H9 (cell line): Measurements from ENCODE around the gene GABBR2. TPM values are rescaled to one million over a fixed set of nuclear protein-coding genes. Genes with fewer than 3 reads are reported as not detected.

Experiments used
- DNase-seq: peaks from one replicate; pipeline ENCODE4 v3.0.0-alpha.2; 2017
- H2AFZ ChIP-seq: one replicate; pipeline ENCODE4 v1.6.1; 2013; ENCODE audit warnings: mild to moderate bottlenecking, low read length, control low read depth, moderate library complexity
- H2AK5ac ChIP-seq: 2 replicates; pipeline ENCODE4 v1.6.1; 2013; ENCODE audit warnings: low read length, control low read depth, mixed read lengths; ENCODE audit not compliant: insufficient read length
- H2BK120ac ChIP-seq: one replicate; pipeline ENCODE4 v1.6.1; 2013; ENCODE audit warnings: low read depth, mild to moderate bottlenecking, low read length, control low read depth, inconsistent platforms; ENCODE audit not compliant: poor library complexity, severe bottlenecking
- H2BK12ac ChIP-seq: 2 replicates; pipeline ENCODE4 v1.6.1; 2013; ENCODE audit warnings: low read length, control low read depth, mixed read lengths, low read depth; ENCODE audit not compliant: insufficient read length
- H2BK15ac ChIP-seq: 2 replicates; pipeline ENCODE4 v1.6.1; 2013; ENCODE audit warnings: low read depth, low read length, control low read depth
- H2BK20ac ChIP-seq: one replicate; pipeline ENCODE4 v1.6.1; 2013; ENCODE audit warnings: low read depth, mild to moderate bottlenecking, low read length, control low read depth, inconsistent platforms; ENCODE audit not compliant: poor library complexity, severe bottlenecking
- H2BK5ac ChIP-seq: 2 replicates; pipeline ENCODE4 v1.6.1; 2013; ENCODE audit warnings: low read length, control low read depth, mixed read lengths; ENCODE audit not compliant: insufficient read length
- H3K14ac ChIP-seq: 2 replicates; pipeline ENCODE4 v1.6.1; 2013; ENCODE audit warnings: low read length, control low read depth; ENCODE audit not compliant: insufficient read depth
- H3K18ac ChIP-seq: 2 replicates; pipeline ENCODE4 v1.6.1; 2013; ENCODE audit warnings: low read depth, mild to moderate bottlenecking, mixed read lengths, low read length, control low read depth; ENCODE audit not compliant: insufficient read length
- H3K23ac ChIP-seq: 2 replicates; pipeline ENCODE4 v1.6.1; 2013; ENCODE audit warnings: low read length, control low read depth, mixed read lengths, low read depth; ENCODE audit not compliant: insufficient read length
- H3K23me2 ChIP-seq: 2 replicates; pipeline ENCODE4 v1.6.1; 2013; ENCODE audit warnings: low read depth, mild to moderate bottlenecking, mixed read lengths, low read length, control low read depth; ENCODE audit not compliant: insufficient read length, poor library complexity, severe bottlenecking
- H3K27ac ChIP-seq: 2 replicates; pipeline ENCODE4 v1.5.1; 2013; ENCODE audit warnings: low read length, control low read depth, mixed read lengths, low read depth; ENCODE audit not compliant: insufficient read length
- H3K27me3 ChIP-seq: 2 replicates; pipeline ENCODE4 v1.6.1; 2013; ENCODE audit warnings: low read length, control low read depth, inconsistent platforms; ENCODE audit not compliant: insufficient read depth
- H3K4ac ChIP-seq: 2 replicates; pipeline ENCODE4 v1.6.1; 2013; ENCODE audit warnings: low read depth, mild to moderate bottlenecking, control low read depth, inconsistent platforms, low read length, moderate library complexity
- H3K4me1 ChIP-seq: 2 replicates; pipeline ENCODE4 v1.6.1; 2013; ENCODE audit warnings: low read length, control low read depth, inconsistent platforms; ENCODE audit not compliant: insufficient read depth
- H3K4me2 ChIP-seq: 2 replicates; pipeline ENCODE4 v1.6.1; 2013; ENCODE audit warnings: low read length, control low read depth, mixed read lengths; ENCODE audit not compliant: insufficient read length, insufficient read depth
- H3K56ac ChIP-seq: 2 replicates; pipeline ENCODE4 v1.6.1; 2013; ENCODE audit warnings: low read depth, mild to moderate bottlenecking, mixed read lengths, low read length, control low read depth; ENCODE audit not compliant: insufficient read length
- H3K79me1 ChIP-seq: 2 replicates; pipeline ENCODE4 v1.6.1; 2013; ENCODE audit warnings: low read depth, mild to moderate bottlenecking, moderate library complexity, low read length, control low read depth, inconsistent platforms; ENCODE audit not compliant: insufficient read depth, poor library complexity, severe bottlenecking
- H3K79me2 ChIP-seq: 2 replicates; pipeline ENCODE4 v1.6.1; 2013; ENCODE audit warnings: low read length, control low read depth, inconsistent platforms; ENCODE audit not compliant: insufficient read depth
- H3K9ac ChIP-seq: 2 replicates; pipeline ENCODE4 v1.6.1; 2013; ENCODE audit warnings: low read length, control low read depth, mixed read lengths; ENCODE audit not compliant: insufficient read length; ENCODE audit errors: extremely low read depth
- H3K9me3 ChIP-seq: one replicate; pipeline ENCODE4 v1.6.1; 2013; ENCODE audit warnings: low read depth, low read length, inconsistent platforms; ENCODE audit not compliant: control insufficient read depth
- H3T11ph ChIP-seq: one replicate; pipeline ENCODE4 v1.6.1; 2013; ENCODE audit warnings: mild to moderate bottlenecking, low read length, control low read depth, inconsistent platforms
- H4K20me1 ChIP-seq: one replicate; pipeline ENCODE4 v1.6.1; 2013; ENCODE audit not compliant: control insufficient read depth, insufficient read length, insufficient read depth
- H4K5ac ChIP-seq: 2 replicates; pipeline ENCODE4 v1.6.1; 2013; ENCODE audit warnings: low read depth, mild to moderate bottlenecking, mixed read lengths, low read length, control low read depth; ENCODE audit not compliant: insufficient read length
- H4K8ac ChIP-seq: replicated peaks from 2 replicates; pipeline ENCODE4 v1.6.1; 2013; ENCODE audit warnings: low read length, control low read depth, mixed read lengths, low read depth; ENCODE audit not compliant: insufficient read length
- H4K91ac ChIP-seq: 2 replicates; pipeline ENCODE4 v1.6.1; 2013; ENCODE audit warnings: low read depth, mild to moderate bottlenecking, moderate library complexity, mixed read lengths, low read length, control low read depth; ENCODE audit not compliant: insufficient read length
- H3K27ac Mint-ChIP-seq, 3 experiments: 2 replicates in 2 of 3; 3 replicates in 1 of 3; pipeline ENCODE4 v1.8.0; 2020 to 2021; ENCODE audit warnings: mixed read lengths in 3 of 3, mild to moderate bottlenecking in 1 of 3, moderate library complexity in 1 of 3
- H3K27me3 Mint-ChIP-seq: 2 replicates; pipeline ENCODE4 v1.8.0; 2021; ENCODE audit warnings: low read depth, mild to moderate bottlenecking, moderate library complexity, mixed read lengths
- H3K36me3 Mint-ChIP-seq, 3 experiments: 2 replicates in 2 of 3; 3 replicates in 1 of 3; pipeline ENCODE4 v1.8.0; 2020 to 2021; ENCODE audit warnings: low read depth in 3 of 3, mixed read lengths in 3 of 3; ENCODE audit not compliant: insufficient read depth in 1 of 3
- H3K4me1 Mint-ChIP-seq, 2 experiments: 2 replicates each; pipeline ENCODE4 v1.8.0; 2020; ENCODE audit warnings: mixed read lengths in 2 of 2
- H3K4me3 Mint-ChIP-seq, 2 experiments: 2 replicates in 1 of 2; 3 replicates in 1 of 2; pipeline ENCODE4 v1.8.0; 2020 to 2021; ENCODE audit warnings: mild to moderate bottlenecking in 2 of 2, mixed read lengths in 2 of 2, moderate library complexity in 1 of 2
- H3K9me3 Mint-ChIP-seq, 2 experiments: 2 replicates in 1 of 2; 3 replicates in 1 of 2; pipeline ENCODE4 v1.8.0; 2020; ENCODE audit warnings: mild to moderate bottlenecking in 2 of 2, mixed read lengths in 2 of 2, moderate library complexity in 1 of 2
- WGBS: extraction: QIAGEN DNeasy Blood & Tissue Kit; methylation state at CpG from one replicate; pipeline ENCODE4 v1.1.7; 2013; ENCODE audit warnings: missing lambda C conversion rate, low lambda C conversion rate, mixed read lengths; ENCODE audit not compliant: insufficient read length; ENCODE audit errors: extremely low coverage; 5-methylcytosine and 5-hydroxymethylcytosine counted together
- total RNA-seq: library from RNA; stranded (reverse); gene quantifications from 2 replicates; pipeline ENCODE4 v1.2.1, GENCODE V29; 2021
- TF ChIP-seq, protein P1 (sequence below): fragments of 200-600 bp; sonication (generic); conservative IDR thresholded peaks from 3 replicates; pipeline ENCODE4 v1.8.0; 2021; ENCODE audit warnings: antibody characterized with exemption, mild to moderate bottlenecking

GABBR2 gene
- total RNA-seq, 1 experiment from 2014 or later, result 0.66 TPM

- H4K5ac ChIP-seq, result no peak overlapping the region
- no peaks in the 10 kb centered on the region for H4K20me1 ChIP-seq
- no peaks in the 10 kb centered on the region; the same call in 1 of the 2 replicates for H3K27me3 ChIP-seq
- no peak overlapping the region for H3K56ac ChIP-seq
- H2BK20ac ChIP-seq, result no peak overlapping the region
- H3K4ac ChIP-seq, result no peak overlapping the region
- H2BK5ac ChIP-seq, result no peak overlapping the region
- Mint-ChIP-seq H3K9me3 (peaks cover 9 to 10% of the 10 kb centered on the region in 2 experiments), H3K27me3 (peaks cover 32% of the 10 kb centered on the region), H3K4me1 (peaks cover 35 to 37% of the 10 kb centered on the region in 2 experiments), H3K36me3 (peaks cover 0 to 11% (median 7%) of the 10 kb centered on the region in 3 experiments; a peak in 6 of 7 replicates), H3K4me3 (no peak overlapping the region; a peak in 1 of 5 replicates), H3K27ac (peak overlapping the region in 1 of 3 experiments; percentile 63; a peak in 3 of 7 replicates)
- no peak overlapping the region for H3K4me2 ChIP-seq
- H2BK15ac ChIP-seq, result no peak overlapping the region
- H4K8ac ChIP-seq, result no peak overlapping the region
- no peak overlapping the region for H3K14ac ChIP-seq
- H3K9me3 ChIP-seq, result peaks cover 4% of the 10 kb centered on the region
- H3K9ac ChIP-seq, result no peak overlapping the region
- H2AK5ac ChIP-seq, result no peak overlapping the region
- H2BK12ac ChIP-seq, result no peak overlapping the region
- no peak overlapping the region for H3K23ac ChIP-seq
- H3T11ph ChIP-seq, result no peak overlapping the region
- no peak overlapping the region for H3K27ac ChIP-seq
- DNase-seq, result peak; percentile 60
- no peak overlapping the region for H4K91ac ChIP-seq
- peaks cover 19% of the 10 kb centered on the region for H3K4me1 ChIP-seq
- no peaks in the 10 kb centered on the region for H3K79me2 ChIP-seq
- no peak overlapping the region for H2BK120ac ChIP-seq
- H3K18ac ChIP-seq, result peak overlapping the region; percentile 24
- TF ChIP-seq, protein P1, sequence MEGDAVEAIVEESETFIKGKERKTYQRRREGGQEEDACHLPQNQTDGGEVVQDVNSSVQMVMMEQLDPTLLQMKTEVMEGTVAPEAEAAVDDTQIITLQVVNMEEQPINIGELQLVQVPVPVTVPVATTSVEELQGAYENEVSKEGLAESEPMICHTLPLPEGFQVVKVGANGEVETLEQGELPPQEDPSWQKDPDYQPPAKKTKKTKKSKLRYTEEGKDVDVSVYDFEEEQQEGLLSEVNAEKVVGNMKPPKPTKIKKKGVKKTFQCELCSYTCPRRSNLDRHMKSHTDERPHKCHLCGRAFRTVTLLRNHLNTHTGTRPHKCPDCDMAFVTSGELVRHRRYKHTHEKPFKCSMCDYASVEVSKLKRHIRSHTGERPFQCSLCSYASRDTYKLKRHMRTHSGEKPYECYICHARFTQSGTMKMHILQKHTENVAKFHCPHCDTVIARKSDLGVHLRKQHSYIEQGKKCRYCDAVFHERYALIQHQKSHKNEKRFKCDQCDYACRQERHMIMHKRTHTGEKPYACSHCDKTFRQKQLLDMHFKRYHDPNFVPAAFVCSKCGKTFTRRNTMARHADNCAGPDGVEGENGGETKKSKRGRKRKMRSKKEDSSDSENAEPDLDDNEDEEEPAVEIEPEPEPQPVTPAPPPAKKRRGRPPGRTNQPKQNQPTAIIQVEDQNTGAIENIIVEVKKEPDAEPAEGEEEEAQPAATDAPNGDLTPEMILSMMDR, result no peak
- no peak overlapping the region for H2AFZ ChIP-seq
- no peaks in the 10 kb centered on the region for H3K23me2 ChIP-seq
- no CpG with 5 or more reads among the region's 5 CpGs for whole genome bisulfite sequencing
- no peaks in the 10 kb centered on the region for H3K79me1 ChIP-seq
Measured at GRCh38 chr9:98502976-98503325, 205.8 kb downstream of the GABBR2 start.
